ENCODE results near the gene SKIC8. TPM values are rescaled to one million over a fixed set of nuclear protein-coding genes. Genes with fewer than 3 reads are reported as not detected.

Gene SKIC8
- total and polyA plus RNA-seq, 2 donors: 63.9 to 91.1 TPM

DNA sequence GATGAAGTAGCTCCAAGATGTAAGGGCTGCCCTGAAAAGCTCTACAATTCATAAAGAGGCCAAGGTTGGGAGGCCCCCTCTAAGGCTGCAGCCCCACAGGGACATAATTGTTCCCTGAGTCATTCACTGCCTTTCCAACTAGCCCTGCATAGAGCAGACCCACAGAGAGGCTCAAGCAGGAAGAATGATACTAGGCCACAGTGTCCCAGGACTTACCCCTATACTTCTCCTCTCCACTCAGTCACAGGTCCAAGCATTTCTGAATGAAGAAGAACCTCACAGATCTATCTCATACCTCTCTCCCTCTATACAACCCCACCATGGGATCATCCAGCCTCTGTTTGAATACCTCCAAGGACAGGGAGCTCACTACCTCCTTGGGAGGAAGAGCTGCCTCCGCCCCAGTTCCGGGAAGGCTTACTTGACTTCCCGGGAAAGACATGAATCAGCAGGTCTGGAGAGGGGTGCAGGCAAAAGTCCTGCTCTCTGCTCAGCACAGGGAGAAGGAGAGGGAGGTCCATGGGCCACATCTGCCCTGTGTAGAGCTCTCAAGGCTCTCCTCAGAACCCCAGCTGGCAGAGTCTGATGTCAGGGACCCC, 6.9 kb upstream of the SKIC8 start:
- WGBS: 97% methylated on average over 3 of the region's 3 CpGs
- no peak for DNase-seq (ENCODE audit: low read depth in 6 of 9, low spot score in 9 of 9)
- H3K4me1 ChIP-seq (ENCODE audit: control insufficient read depth in 2 of 2, insufficient read depth in 2 of 2, low read length in 2 of 2): no peaks in the 10 kb centered on the region
- no peak overlapping the region for H3K4me3 ChIP-seq (ENCODE audit: low read length in 2 of 2)
- no peak overlapping the region for H3K27ac ChIP-seq (ENCODE audit: low read depth in 1 of 2, low read length in 1 of 2)
- H3K9me3 ChIP-seq (ENCODE audit: control insufficient read depth in 2 of 2, insufficient read depth in 1 of 2, low read length in 1 of 2): no peaks in the 10 kb centered on the region
- peaks cover 0 to 23% of the 10 kb centered on the region in 2 donors for H3K27me3 ChIP-seq (ENCODE audit: control insufficient read depth in 2 of 2, insufficient read depth in 1 of 2, low read length in 1 of 2)
- no peaks in the 10 kb centered on the region for H3K36me3 ChIP-seq (ENCODE audit: control insufficient read depth in 2 of 2, insufficient read depth in 2 of 2, low read length in 1 of 2)

DNA sequence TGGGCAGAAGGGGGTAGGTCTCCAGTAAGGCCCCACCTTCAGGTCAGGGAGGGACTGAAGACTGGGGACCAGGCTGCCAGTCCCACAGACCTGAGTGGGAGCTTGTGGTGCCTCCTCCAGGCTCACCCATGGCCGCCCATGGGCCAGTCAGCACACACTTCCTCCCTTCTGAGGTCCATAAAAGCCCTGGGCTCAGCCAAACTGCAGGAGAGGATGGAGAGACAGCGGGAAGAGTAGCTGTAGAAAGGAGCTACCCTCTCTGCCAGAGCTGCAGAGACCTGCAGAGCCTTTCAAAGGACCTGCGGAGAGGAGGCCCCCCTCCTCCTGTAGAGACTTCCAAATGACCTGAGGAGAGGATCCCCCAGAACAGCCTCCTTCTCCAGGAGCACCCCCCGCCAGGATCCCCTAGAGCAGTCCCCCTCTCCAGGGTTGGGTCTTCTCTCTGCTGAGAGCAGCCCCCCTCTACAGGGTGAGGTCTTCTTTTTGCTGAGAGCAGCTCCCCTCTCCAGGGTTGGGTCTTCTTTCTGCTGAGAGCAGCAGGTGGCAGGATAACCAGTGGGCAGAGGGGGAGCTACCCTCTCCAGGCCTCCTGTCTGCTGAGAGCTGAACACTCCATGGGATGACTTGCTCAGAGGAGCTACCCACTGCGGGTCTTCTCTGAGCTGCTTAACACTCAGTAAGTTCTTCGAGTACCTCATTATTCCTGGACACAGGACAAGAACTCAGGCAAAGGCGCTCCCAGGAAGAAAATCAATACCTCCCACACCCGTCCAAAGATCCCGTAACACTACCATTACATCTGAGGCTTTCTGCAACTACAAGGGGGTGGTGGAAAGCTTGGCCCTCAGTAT, 5.0 kb upstream of the SKIC8 start:
- no peak for DNase-seq (ENCODE audit: low read depth in 6 of 9, low spot score in 9 of 9)
- no peak overlapping the region for H3K4me3 ChIP-seq (ENCODE audit: low read length in 2 of 2)
- no peak overlapping the region for H3K27ac ChIP-seq (ENCODE audit: low read depth in 1 of 2, low read length in 1 of 2)
- no peaks in the 10 kb centered on the region for H3K36me3 ChIP-seq (ENCODE audit: control insufficient read depth in 2 of 2, insufficient read depth in 2 of 2, low read length in 1 of 2)
- WGBS: 96% methylated on average over 9 of the region's 9 CpGs
- H3K4me1 ChIP-seq (ENCODE audit: control insufficient read depth in 2 of 2, insufficient read depth in 2 of 2, low read length in 2 of 2): peaks cover 0 to 4% of the 10 kb centered on the region in 2 donors
- no peaks in the 10 kb centered on the region for H3K9me3 ChIP-seq (ENCODE audit: control insufficient read depth in 2 of 2, insufficient read depth in 1 of 2, low read length in 1 of 2)
- H3K27me3 ChIP-seq (ENCODE audit: control insufficient read depth in 2 of 2, insufficient read depth in 1 of 2, low read length in 1 of 2): peaks cover 0 to 26% of the 10 kb centered on the region in 2 donors

DNA sequence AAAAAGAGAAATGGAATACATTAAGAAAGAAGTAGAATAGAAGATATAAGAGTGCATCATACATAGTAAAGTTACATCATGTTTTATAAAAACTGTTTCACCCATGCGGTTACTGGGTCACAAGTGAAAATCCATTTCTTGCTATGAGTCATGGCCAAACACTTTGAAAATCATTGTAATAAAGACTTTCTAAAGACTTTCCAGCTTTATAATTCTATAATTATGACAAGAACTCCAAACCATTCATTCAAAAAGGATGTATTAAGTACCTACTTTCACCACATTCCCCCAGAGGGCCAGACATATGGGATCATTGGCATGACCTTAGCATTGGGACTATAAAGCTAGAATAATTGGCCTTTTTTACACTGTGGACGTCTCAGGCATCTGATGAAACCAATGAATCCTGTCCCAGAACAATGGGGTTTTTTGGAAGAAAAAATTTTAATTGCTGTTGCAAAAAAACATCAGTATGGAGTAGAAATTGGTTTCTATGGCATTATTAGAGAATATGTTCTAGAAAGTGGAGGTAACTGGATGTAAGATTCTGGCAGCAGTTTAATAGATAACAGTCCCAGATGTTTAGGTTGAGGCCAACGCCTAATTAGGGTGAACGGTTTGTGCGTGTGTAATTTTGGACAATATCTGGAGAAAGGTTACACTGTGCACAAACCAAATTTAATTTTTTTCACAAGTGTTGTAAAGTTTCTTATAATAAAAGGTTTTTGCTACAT, 3.3 kb upstream of the SKIC8 start:
- H3K4me1 ChIP-seq (ENCODE audit: control insufficient read depth in 2 of 2, insufficient read depth in 2 of 2, low read length in 2 of 2): peaks cover 5 to 8% of the 10 kb centered on the region in 2 donors
- H3K27me3 ChIP-seq (ENCODE audit: control insufficient read depth in 2 of 2, insufficient read depth in 1 of 2, low read length in 1 of 2): peaks cover 0 to 22% of the 10 kb centered on the region in 2 donors
- no peak overlapping the region for H3K27ac ChIP-seq (ENCODE audit: low read depth in 1 of 2, low read length in 1 of 2)
- 90% methylated on average over 5 of the region's 5 CpGs for WGBS
- no peaks in the 10 kb centered on the region for H3K36me3 ChIP-seq (ENCODE audit: control insufficient read depth in 2 of 2, insufficient read depth in 2 of 2, low read length in 1 of 2)
- H3K4me3 ChIP-seq (ENCODE audit: low read length in 2 of 2): no peak overlapping the region
- H3K9me3 ChIP-seq (ENCODE audit: control insufficient read depth in 2 of 2, insufficient read depth in 1 of 2, low read length in 1 of 2): no peaks in the 10 kb centered on the region
- DNase-seq (ENCODE audit: low read depth in 6 of 9, low spot score in 9 of 9): no peak

DNA sequence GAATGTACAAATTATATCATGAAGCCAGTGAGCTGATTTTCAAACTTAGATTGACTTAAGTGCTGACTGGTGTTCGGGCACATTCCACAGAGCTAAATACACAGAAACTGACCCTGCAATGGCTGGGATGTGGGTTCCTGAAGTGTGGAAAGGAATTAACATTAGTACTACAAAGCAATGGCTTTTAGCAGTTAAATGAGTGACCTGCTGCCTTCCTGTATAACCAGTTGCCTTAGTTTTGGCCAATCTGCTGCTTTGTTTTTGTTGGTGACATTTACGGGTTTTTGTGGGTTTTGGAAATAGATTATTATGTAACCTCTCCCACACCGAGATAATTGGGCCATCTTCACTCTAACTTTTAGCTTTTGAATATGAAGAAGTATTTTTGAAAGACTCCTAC, 2.4 kb upstream of the SKIC8 start:
- no peak for DNase-seq (ENCODE audit: low read depth in 6 of 9, low spot score in 9 of 9)
- Histone ChIP-seq H3K27me3 (ENCODE audit: control insufficient read depth in 2 of 2, insufficient read depth in 1 of 2, low read length in 1 of 2) (peaks cover 0 to 21% of the 10 kb centered on the region in 2 donors), H3K4me3 (ENCODE audit: low read length in 2 of 2) (no peak overlapping the region), H3K36me3 (ENCODE audit: control insufficient read depth in 2 of 2, insufficient read depth in 2 of 2, low read length in 1 of 2) (no peaks in the 10 kb centered on the region), H3K27ac (ENCODE audit: low read depth in 1 of 2, low read length in 1 of 2) (no peak overlapping the region), H3K4me1 (ENCODE audit: control insufficient read depth in 2 of 2, insufficient read depth in 2 of 2, low read length in 2 of 2) (peaks cover 5 to 8% of the 10 kb centered on the region in 2 donors), H3K9me3 (ENCODE audit: control insufficient read depth in 2 of 2, insufficient read depth in 1 of 2, low read length in 1 of 2) (no peaks in the 10 kb centered on the region)
- 52% methylated on average over 3 of the region's 3 CpGs for WGBS

DNA sequence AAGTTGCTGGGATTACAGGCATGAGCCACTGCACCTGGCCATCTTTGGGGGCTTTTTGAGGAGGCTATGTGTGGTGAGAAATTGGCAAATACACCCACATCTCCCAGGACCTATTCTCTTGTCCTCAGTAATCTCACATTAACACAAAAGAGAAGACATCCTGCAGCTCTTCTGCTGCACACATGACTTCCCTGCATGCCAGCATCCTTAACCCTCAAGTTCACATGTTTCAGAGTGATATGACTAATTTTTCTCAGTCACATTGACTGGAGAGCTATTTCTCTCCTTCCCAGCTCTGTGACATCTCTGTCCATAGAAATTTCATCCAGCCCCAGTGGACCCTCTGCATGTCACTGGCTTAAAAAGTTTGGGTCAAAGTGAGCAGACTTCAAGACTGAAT, 1.9 kb upstream of the SKIC8 start:
- Histone ChIP-seq H3K36me3 (ENCODE audit: control insufficient read depth in 2 of 2, insufficient read depth in 2 of 2, low read length in 1 of 2) (no peaks in the 10 kb centered on the region), H3K4me3 (ENCODE audit: low read length in 2 of 2) (no peak overlapping the region), H3K4me1 (ENCODE audit: control insufficient read depth in 2 of 2, insufficient read depth in 2 of 2, low read length in 2 of 2) (peaks cover 5 to 8% of the 10 kb centered on the region in 2 donors), H3K9me3 (ENCODE audit: control insufficient read depth in 2 of 2, insufficient read depth in 1 of 2, low read length in 1 of 2) (no peaks in the 10 kb centered on the region), H3K27ac (ENCODE audit: low read depth in 1 of 2, low read length in 1 of 2) (no peak overlapping the region), H3K27me3 (ENCODE audit: control insufficient read depth in 2 of 2, insufficient read depth in 1 of 2, low read length in 1 of 2) (peaks cover 0 to 19% of the 10 kb centered on the region in 2 donors)
- DNase-seq (ENCODE audit: low read depth in 6 of 9, low spot score in 9 of 9): no peak

DNA sequence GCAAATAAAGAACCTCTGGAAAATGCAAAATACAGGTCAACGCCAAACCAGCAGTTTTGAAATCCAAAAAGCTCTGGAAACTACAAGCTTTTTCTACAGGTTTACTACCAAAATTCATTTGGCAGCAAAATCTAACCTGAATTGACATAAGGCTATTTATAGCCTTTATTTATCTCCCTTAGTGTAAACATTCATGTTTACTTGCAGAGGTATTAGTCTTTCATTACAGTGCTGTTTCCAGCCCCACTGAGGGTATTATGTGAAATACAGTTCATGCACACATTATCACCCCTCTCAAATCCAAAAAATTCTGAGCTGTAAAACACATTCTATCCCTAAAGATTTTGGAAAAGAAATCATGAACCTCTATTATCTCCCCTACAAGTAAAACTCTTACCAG, 7.2 kb downstream of the SKIC8 start:
- Histone ChIP-seq H3K9me3 (ENCODE audit: control insufficient read depth in 2 of 2, insufficient read depth in 1 of 2, low read length in 1 of 2) (no peaks in the 10 kb centered on the region), H3K36me3 (ENCODE audit: control insufficient read depth in 2 of 2, insufficient read depth in 2 of 2, low read length in 1 of 2) (peaks cover 25 to 35% of the 10 kb centered on the region in 2 donors), H3K4me1 (ENCODE audit: control insufficient read depth in 2 of 2, insufficient read depth in 2 of 2, low read length in 2 of 2) (no peaks in the 10 kb centered on the region), H3K4me3 (ENCODE audit: low read length in 2 of 2) (no peak overlapping the region), H3K27me3 (ENCODE audit: control insufficient read depth in 2 of 2, insufficient read depth in 1 of 2, low read length in 1 of 2) (no peaks in the 10 kb centered on the region), H3K27ac (ENCODE audit: low read depth in 1 of 2, low read length in 1 of 2) (no peak overlapping the region)
- 100% methylated on average over 1 of the region's 1 CpG for WGBS
- DNase-seq (ENCODE audit: low read depth in 6 of 9, low spot score in 9 of 9): no peak

DNA sequence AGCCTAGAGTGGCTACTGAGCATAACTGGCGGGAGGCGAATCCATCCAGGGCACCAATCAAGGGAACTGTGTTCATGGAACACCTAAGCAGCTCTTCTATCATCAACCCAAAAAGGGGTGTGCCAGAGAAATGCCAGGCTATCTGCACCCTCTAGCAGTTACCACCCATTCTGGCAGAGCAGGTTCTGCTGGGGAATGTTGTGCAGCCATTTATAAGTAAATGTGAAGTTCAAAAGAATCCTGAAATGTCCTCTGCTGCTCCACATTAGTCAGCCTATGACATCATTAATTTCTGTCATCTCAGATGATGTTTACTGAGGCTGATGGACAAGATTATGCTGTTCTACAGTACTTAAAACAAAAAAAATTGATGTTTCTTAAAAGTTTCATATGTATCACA, 7.7 kb downstream of the SKIC8 start:
- Histone ChIP-seq H3K36me3 (ENCODE audit: control insufficient read depth in 2 of 2, insufficient read depth in 2 of 2, low read length in 1 of 2) (peaks cover 27 to 38% of the 10 kb centered on the region in 2 donors), H3K4me3 (ENCODE audit: low read length in 2 of 2) (no peak overlapping the region), H3K27ac (ENCODE audit: low read depth in 1 of 2, low read length in 1 of 2) (no peak overlapping the region), H3K4me1 (ENCODE audit: control insufficient read depth in 2 of 2, insufficient read depth in 2 of 2, low read length in 2 of 2) (no peaks in the 10 kb centered on the region), H3K27me3 (ENCODE audit: control insufficient read depth in 2 of 2, insufficient read depth in 1 of 2, low read length in 1 of 2) (no peaks in the 10 kb centered on the region), H3K9me3 (ENCODE audit: control insufficient read depth in 2 of 2, insufficient read depth in 1 of 2, low read length in 1 of 2) (no peaks in the 10 kb centered on the region)
- WGBS: 99% methylated on average over 2 of the region's 2 CpGs
- DNase-seq (ENCODE audit: low read depth in 6 of 9, low spot score in 9 of 9): no peak

DNA sequence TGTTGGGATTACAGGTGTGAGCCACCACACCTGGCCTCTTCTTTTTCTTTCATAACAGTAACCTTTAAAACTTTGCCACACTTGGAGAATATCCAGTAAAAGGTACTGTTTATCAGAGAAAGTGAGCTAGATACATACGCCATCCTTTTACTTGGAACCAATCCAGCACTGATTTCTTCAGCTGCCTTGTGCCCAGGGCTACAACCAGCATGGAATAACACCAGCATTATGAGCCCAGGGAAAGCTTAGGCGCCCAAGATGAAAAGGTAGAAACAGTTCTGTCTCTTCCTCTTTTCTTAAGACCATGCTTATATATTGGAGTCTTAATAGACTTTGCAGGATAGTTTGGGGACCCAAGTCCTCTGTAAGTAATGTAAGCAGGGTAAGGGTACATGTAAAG, 8.4 kb downstream of the SKIC8 start:
- no peak overlapping the region for H3K27ac ChIP-seq (ENCODE audit: low read depth in 1 of 2, low read length in 1 of 2)
- H3K36me3 ChIP-seq (ENCODE audit: control insufficient read depth in 2 of 2, insufficient read depth in 2 of 2, low read length in 1 of 2): peaks cover 27 to 43% of the 10 kb centered on the region in 2 donors
- DNase-seq (ENCODE audit: low read depth in 6 of 9, low spot score in 9 of 9): no peak
- H3K9me3 ChIP-seq (ENCODE audit: control insufficient read depth in 2 of 2, insufficient read depth in 1 of 2, low read length in 1 of 2): no peaks in the 10 kb centered on the region
- no peaks in the 10 kb centered on the region for H3K27me3 ChIP-seq (ENCODE audit: control insufficient read depth in 2 of 2, insufficient read depth in 1 of 2, low read length in 1 of 2)
- 99% methylated on average over 2 of the region's 2 CpGs for WGBS
- H3K4me3 ChIP-seq (ENCODE audit: low read length in 2 of 2): no peak overlapping the region
- no peaks in the 10 kb centered on the region for H3K4me1 ChIP-seq (ENCODE audit: control insufficient read depth in 2 of 2, insufficient read depth in 2 of 2, low read length in 2 of 2)

DNA sequence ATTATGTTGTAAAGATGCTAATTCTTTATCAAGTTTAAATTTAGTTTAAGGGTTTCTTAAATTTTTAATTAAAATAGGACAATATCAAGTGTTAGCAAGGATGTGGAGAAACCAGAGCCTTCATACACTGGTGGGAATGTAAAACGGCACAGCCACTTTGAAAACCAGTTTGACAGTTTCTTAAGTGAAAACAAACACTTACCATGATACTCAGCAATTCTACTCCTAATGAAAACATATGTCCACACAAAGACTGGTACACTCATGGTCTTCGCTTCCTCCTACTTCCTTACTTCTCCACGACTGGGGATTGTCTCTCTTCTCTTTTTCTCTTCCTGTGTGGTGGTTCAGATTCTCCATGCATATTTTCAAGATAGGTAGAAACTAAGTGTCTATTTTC, 9.2 kb downstream of the SKIC8 start:
- Histone ChIP-seq H3K9me3 (ENCODE audit: control insufficient read depth in 2 of 2, insufficient read depth in 1 of 2, low read length in 1 of 2) (no peaks in the 10 kb centered on the region), H3K27me3 (ENCODE audit: control insufficient read depth in 2 of 2, insufficient read depth in 1 of 2, low read length in 1 of 2) (no peaks in the 10 kb centered on the region), H3K27ac (ENCODE audit: low read depth in 1 of 2, low read length in 1 of 2) (no peak overlapping the region), H3K4me3 (ENCODE audit: low read length in 2 of 2) (no peak overlapping the region), H3K36me3 (ENCODE audit: control insufficient read depth in 2 of 2, insufficient read depth in 2 of 2, low read length in 1 of 2) (peaks cover 27 to 45% of the 10 kb centered on the region in 2 donors), H3K4me1 (ENCODE audit: control insufficient read depth in 2 of 2, insufficient read depth in 2 of 2, low read length in 2 of 2) (no peaks in the 10 kb centered on the region)
- whole genome bisulfite sequencing: 87% methylated on average over 3 of the region's 3 CpGs
- DNase-seq (ENCODE audit: low read depth in 6 of 9, low spot score in 9 of 9): no peak

Measured in thymus (tissue), 11 donors.